DND-41 (cell line): ENCODE measurements around the gene MED22.

Experiments used
- CTCF ChIP-seq: IDR thresholded peaks from 2 replicates; pipeline ENCODE4 v1.5.1; 2012; ENCODE audit warnings: borderline replicate concordance, low read length, moderate library complexity, mild to moderate bottlenecking; ENCODE audit not compliant: poor library complexity, severe bottlenecking; ENCODE audit errors: extremely low read depth
- EZH2 ChIP-seq: IDR thresholded peaks from 3 replicates; pipeline ENCODE4 v1.6.1; 2012; ENCODE audit warnings: borderline replicate concordance, low read depth, mild to moderate bottlenecking, moderate library complexity, low read length, inconsistent platforms; ENCODE audit not compliant: severe bottlenecking

- no peak for TF ChIP-seq CTCF
- TF ChIP-seq EZH2 = no peak
These were observed 27.5 kb downstream of the MED22 start for GRCh38 chr9:133320421-133320881.
